ENCODE data around the gene CELF2.
"Not testable (repeated sequence)": the region's sequence is repeated elsewhere in the genome, so short reads cannot be mapped to it uniquely, and the experiment has no call there.

CELF2 gene

GRCh38 chr10:10992961-10993714, 24.5 kb upstream of the CELF2 start:
- TF ChIP-seq, protein P1, sequence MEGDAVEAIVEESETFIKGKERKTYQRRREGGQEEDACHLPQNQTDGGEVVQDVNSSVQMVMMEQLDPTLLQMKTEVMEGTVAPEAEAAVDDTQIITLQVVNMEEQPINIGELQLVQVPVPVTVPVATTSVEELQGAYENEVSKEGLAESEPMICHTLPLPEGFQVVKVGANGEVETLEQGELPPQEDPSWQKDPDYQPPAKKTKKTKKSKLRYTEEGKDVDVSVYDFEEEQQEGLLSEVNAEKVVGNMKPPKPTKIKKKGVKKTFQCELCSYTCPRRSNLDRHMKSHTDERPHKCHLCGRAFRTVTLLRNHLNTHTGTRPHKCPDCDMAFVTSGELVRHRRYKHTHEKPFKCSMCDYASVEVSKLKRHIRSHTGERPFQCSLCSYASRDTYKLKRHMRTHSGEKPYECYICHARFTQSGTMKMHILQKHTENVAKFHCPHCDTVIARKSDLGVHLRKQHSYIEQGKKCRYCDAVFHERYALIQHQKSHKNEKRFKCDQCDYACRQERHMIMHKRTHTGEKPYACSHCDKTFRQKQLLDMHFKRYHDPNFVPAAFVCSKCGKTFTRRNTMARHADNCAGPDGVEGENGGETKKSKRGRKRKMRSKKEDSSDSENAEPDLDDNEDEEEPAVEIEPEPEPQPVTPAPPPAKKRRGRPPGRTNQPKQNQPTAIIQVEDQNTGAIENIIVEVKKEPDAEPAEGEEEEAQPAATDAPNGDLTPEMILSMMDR (IDR thresholded peaks at IDR 0.05; ENCODE audit: low read depth, low read length): no peak
- in situ Hi-C loops (cut with HindIII; ENCODE audit: low sequenced_read_pairs): no loop called here
- H3K4me3 ChIP-seq (ENCODE audit: low read depth, low read length): no peak overlapping the region
- no peak for DNase-seq (ENCODE audit: low read depth, low spot score)

GRCh38 chr10:10993785-10994184, 23.9 kb upstream of the CELF2 start:
- in situ Hi-C loops (cut with HindIII; ENCODE audit: low sequenced_read_pairs): no loop called here
- TF ChIP-seq, protein P1 (IDR thresholded peaks at IDR 0.05; ENCODE audit: low read depth, low read length): no peak
- DNase-seq (ENCODE audit: low read depth, low spot score): no peak
- no peak overlapping the region for H3K4me3 ChIP-seq (ENCODE audit: low read depth, low read length)

DNA sequence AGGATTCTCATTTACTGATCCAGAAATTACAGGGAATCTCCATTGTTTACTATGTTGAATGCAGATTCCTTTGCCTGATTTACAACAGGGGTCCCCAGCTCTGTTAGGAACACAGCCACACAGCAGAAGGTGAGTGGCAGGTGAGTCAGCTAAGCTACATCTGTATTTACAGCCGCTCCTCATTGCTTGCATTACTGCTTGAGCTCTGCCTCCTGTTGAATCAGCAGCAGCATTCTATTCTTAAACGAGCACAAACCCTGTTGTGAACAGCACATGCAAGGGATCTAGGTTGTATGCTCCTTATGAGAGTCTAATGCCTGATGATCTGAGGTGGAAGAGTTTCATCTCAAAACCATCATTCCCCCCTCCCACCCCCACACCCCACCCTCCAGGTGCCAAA, 23.3 kb upstream of the CELF2 start:
- no peak overlapping the region for H3K4me3 ChIP-seq (ENCODE audit: low read depth, low read length)
- TF ChIP-seq, protein P1 (IDR thresholded peaks at IDR 0.05; ENCODE audit: low read depth, low read length): no peak
- DNase-seq (ENCODE audit: low read depth, low spot score): no peak
- in situ Hi-C loops (cut with HindIII; ENCODE audit: low sequenced_read_pairs): no loop called here

GRCh38 chr10:10995120-10995519, 22.6 kb upstream of the CELF2 start:
- H3K4me3 ChIP-seq (ENCODE audit: low read depth, low read length): no peak overlapping the region
- TF ChIP-seq, protein P1 (IDR thresholded peaks at IDR 0.05; ENCODE audit: low read depth, low read length): no peak
- DNase-seq (ENCODE audit: low read depth, low spot score): no peak
- in situ Hi-C loops (cut with HindIII; ENCODE audit: low sequenced_read_pairs): no loop called here

GRCh38 chr10:10996966-10997620, 20.6 kb upstream of the CELF2 start:
- in situ Hi-C loops (cut with HindIII; ENCODE audit: low sequenced_read_pairs): no loop called here
- DNase-seq (ENCODE audit: low read depth, low spot score): no peak
- no peak overlapping the region for H3K4me3 ChIP-seq (ENCODE audit: low read depth, low read length)
- TF ChIP-seq, protein P1 (IDR thresholded peaks at IDR 0.05; ENCODE audit: low read depth, low read length): no peak

DNA sequence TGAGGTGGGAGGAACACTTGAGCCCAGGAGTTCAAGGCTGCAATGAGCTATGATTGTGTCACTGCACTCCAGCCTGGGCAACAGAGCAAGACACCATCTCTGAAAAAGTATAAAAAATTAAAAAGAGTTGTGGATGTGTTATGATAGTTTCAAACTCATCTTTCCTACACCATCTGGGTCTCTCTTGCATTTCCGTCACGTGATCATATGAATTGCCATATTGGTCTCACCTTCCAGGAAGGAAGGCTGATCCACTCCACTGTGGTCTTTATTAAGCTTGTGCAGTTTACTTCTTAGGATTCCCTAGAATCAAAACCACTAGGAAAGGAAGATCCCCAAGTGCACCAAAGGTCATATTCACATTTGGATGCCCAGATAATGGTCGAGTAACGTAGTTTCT, 18.2 kb upstream of the CELF2 start:
- H3K4me3 ChIP-seq (ENCODE audit: low read depth, low read length); in situ Hi-C loops (cut with HindIII; ENCODE audit: low sequenced_read_pairs); DNase-seq (ENCODE audit: low read depth, low spot score): not testable (repeated sequence)

DNA sequence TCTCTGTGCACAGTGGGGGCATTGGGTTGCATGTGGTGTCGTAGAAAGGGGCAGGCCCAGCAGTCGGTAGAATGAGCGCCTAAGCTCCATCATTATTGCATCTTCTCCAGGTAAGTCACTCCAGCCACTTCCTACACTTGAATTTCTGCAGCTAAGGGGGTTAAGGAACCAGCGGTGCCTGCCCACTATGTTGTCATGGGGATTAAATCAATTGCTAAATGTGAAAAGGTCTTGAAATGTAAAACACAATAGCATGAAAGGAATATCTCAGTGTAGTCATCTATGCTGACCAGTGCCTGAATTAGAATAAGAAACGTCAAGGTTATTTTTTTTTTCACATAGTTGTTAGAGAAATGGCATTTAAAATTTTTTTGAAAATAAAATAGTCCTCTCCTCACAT, 15.2 kb upstream of the CELF2 start:
- TF ChIP-seq, protein P1 (IDR thresholded peaks at IDR 0.05; ENCODE audit: low read depth, low read length): no peak
- no peak for DNase-seq (ENCODE audit: low read depth, low spot score)
- in situ Hi-C loops (cut with HindIII; ENCODE audit: low sequenced_read_pairs): no loop called here
- no peak overlapping the region for H3K4me3 ChIP-seq (ENCODE audit: low read depth, low read length)

All from astrocyte of the spinal cord (primary cell).